ENCODE data around the gene KRABD2.
"Not testable (repeated sequence)": the region's sequence is repeated elsewhere in the genome, so short reads cannot be mapped to it uniquely, and the experiment has no call there.

Gene KRABD2

GRCh38 chr17:8360260-8360659, 16.2 kb downstream of the KRABD2 start:
- no peak for DNase-seq

GRCh38 chr17:8359769-8360168, 16.7 kb downstream of the KRABD2 start:
- no peak for DNase-seq

- no peak for DNase-seq
These were observed 18.6 kb downstream of the KRABD2 start for GRCh38 chr17:8357910-8358309.

GRCh38 chr17:8354236-8354635, 22.3 kb downstream of the KRABD2 start:
- no peak for DNase-seq

GRCh38 chr17:8353736-8354135, 22.8 kb downstream of the KRABD2 start:
- no peak for DNase-seq

- no peak for DNase-seq
These were observed 26.2 kb downstream of the KRABD2 start for GRCh38 chr17:8350339-8350738.

- DNase-seq, result not testable (repeated sequence)
These were observed 29.5 kb downstream of the KRABD2 start for GRCh38 chr17:8347001-8347400.

GRCh38 chr17:8345951-8346665, 30.4 kb downstream of the KRABD2 start:
- no peak for DNase-seq

- no peak for DNase-seq
These were observed 31.3 kb downstream of the KRABD2 start for GRCh38 chr17:8345052-8345690.

GRCh38 chr17:8341456-8341855, 35.0 kb downstream of the KRABD2 start:
- no peak for DNase-seq

GRCh38 chr17:8339540-8339939, 37.0 kb downstream of the KRABD2 start, which contains the start of gene ODF4:
TSS of gene ODF4 (plus strand) at chr17:8339840. CDS start at chr17:8340052, 212 bp downstream.
- no peak for DNase-seq

- DNase-seq, result no peak
These were observed 37.8 kb downstream of the KRABD2 start for GRCh38 chr17:8338753-8339140.

GRCh38 chr17:8337802-8338752, 38.4 kb downstream of the KRABD2 start:
- DNase-seq, result no peak

- DNase-seq, result no peak
These were observed 43.2 kb downstream of the KRABD2 start for GRCh38 chr17:8333281-8333680.

GRCh38 chr17:8332688-8333087, 43.8 kb downstream of the KRABD2 start:
- DNase-seq, result no peak

- DNase-seq, result no peak
These were observed 44.4 kb downstream of the KRABD2 start for GRCh38 chr17:8332128-8332527.

GRCh38 chr17:8327303-8327649, 49.2 kb downstream of the KRABD2 start:
- DNase-seq, result no peak
